ENCODE measurements around the gene NPAS3. TPM values are rescaled to one million over a fixed set of nuclear protein-coding genes. Genes with fewer than 3 reads are reported as not detected.

The NPAS3 gene
- total and polyA plus RNA-seq, 4 donors, result 0.07 to 0.09 (median 0.08) TPM; not detected in 1

DNA sequence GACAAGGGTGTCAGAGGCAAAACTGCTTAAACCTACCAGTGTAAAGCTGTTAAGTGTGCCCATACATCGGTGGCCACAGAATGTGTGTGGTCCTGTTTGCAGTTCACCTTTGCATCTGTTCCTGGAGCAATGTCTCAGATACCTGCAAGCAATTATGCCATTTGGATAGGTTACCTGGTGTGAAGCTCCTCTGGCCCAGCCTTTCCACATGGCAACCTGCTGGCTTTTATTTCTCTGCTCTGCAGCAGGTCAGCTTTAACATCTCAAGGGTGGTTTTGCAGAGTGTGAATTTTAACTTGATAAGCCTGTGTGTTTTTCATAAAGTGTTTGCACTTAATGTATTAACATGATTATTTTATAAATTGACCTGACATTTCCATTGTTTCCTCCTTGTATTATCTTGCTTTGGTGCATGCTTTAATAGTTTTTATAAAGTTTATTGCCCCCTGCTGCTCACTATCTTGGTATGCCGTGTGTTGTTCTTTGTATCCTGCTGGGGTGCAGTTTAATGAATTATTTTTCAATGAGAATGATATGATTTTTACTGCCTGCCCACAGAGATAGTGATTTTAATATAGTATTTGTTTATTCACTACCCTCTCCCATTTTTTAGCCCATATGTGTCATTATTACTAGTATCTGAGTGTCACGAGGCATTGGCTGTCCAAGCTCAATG, 403.8 kb downstream of the NPAS3 start:
- Histone ChIP-seq H3K4me1 (ENCODE audit: control insufficient read depth in 4 of 4, insufficient read depth in 4 of 4, low read length in 3 of 4) (no peaks in the 10 kb centered on the region), H3K27me3 (ENCODE audit: control insufficient read depth in 4 of 4, insufficient read depth in 4 of 4, low read length in 3 of 4) (no peaks in the 10 kb centered on the region), H3K9ac (ENCODE audit: low read depth in 1 of 2, low read length in 2 of 2) (no peak overlapping the region), H3K4me3 (ENCODE audit: low read depth in 1 of 3, low read length in 3 of 3) (no peak overlapping the region), H3K9me3 (ENCODE audit: control insufficient read depth in 4 of 4, low read length in 3 of 4) (no peaks in the 10 kb centered on the region), H3K27ac (ENCODE audit: low read depth in 1 of 2, low read length in 2 of 2) (no peak overlapping the region), H3K36me3 (ENCODE audit: control insufficient read depth in 4 of 4, insufficient read depth in 3 of 4, low read depth in 1 of 4, low read length in 3 of 4) (no peaks in the 10 kb centered on the region)
- 56% methylated on average over 3 of the region's 3 CpGs for WGBS
- TF ChIP-seq, protein P1, sequence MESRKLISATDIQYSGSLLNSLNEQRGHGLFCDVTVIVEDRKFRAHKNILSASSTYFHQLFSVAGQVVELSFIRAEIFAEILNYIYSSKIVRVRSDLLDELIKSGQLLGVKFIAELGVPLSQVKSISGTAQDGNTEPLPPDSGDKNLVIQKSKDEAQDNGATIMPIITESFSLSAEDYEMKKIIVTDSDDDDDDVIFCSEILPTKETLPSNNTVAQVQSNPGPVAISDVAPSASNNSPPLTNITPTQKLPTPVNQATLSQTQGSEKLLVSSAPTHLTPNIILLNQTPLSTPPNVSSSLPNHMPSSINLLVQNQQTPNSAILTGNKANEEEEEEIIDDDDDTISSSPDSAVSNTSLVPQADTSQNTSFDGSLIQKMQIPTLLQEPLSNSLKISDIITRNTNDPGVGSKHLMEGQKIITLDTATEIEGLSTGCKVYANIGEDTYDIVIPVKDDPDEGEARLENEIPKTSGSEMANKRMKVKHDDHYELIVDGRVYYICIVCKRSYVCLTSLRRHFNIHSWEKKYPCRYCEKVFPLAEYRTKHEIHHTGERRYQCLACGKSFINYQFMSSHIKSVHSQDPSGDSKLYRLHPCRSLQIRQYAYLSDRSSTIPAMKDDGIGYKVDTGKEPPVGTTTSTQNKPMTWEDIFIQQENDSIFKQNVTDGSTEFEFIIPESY (IDR thresholded peaks at IDR 0.05), result no peak
- TF ChIP-seq NR2F2 (IDR thresholded peaks at IDR 0.05) (no peak), TAF1 (conservative IDR thresholded peaks at IDR 0.05) (no peak), YY1 (IDR thresholded peaks at IDR 0.05) (no peak), RXRA (IDR thresholded peaks at IDR 0.05) (no peak), RAD21 (IDR thresholded peaks at IDR 0.05) (no peak), EGR1 (IDR thresholded peaks at IDR 0.05; ENCODE audit: low read depth in 2 of 2) (no peak)
- TF ChIP-seq, protein P2, sequence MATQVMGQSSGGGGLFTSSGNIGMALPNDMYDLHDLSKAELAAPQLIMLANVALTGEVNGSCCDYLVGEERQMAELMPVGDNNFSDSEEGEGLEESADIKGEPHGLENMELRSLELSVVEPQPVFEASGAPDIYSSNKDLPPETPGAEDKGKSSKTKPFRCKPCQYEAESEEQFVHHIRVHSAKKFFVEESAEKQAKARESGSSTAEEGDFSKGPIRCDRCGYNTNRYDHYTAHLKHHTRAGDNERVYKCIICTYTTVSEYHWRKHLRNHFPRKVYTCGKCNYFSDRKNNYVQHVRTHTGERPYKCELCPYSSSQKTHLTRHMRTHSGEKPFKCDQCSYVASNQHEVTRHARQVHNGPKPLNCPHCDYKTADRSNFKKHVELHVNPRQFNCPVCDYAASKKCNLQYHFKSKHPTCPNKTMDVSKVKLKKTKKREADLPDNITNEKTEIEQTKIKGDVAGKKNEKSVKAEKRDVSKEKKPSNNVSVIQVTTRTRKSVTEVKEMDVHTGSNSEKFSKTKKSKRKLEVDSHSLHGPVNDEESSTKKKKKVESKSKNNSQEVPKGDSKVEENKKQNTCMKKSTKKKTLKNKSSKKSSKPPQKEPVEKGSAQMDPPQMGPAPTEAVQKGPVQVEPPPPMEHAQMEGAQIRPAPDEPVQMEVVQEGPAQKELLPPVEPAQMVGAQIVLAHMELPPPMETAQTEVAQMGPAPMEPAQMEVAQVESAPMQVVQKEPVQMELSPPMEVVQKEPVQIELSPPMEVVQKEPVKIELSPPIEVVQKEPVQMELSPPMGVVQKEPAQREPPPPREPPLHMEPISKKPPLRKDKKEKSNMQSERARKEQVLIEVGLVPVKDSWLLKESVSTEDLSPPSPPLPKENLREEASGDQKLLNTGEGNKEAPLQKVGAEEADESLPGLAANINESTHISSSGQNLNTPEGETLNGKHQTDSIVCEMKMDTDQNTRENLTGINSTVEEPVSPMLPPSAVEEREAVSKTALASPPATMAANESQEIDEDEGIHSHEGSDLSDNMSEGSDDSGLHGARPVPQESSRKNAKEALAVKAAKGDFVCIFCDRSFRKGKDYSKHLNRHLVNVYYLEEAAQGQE (IDR thresholded peaks at IDR 0.05), result no peak
- TF ChIP-seq, protein P3, sequence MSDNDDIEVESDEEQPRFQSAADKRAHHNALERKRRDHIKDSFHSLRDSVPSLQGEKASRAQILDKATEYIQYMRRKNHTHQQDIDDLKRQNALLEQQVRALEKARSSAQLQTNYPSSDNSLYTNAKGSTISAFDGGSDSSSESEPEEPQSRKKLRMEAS (IDR thresholded peaks at IDR 0.05), result no peak
- DNase-seq (ENCODE audit: low spot score), result no peak

DNA sequence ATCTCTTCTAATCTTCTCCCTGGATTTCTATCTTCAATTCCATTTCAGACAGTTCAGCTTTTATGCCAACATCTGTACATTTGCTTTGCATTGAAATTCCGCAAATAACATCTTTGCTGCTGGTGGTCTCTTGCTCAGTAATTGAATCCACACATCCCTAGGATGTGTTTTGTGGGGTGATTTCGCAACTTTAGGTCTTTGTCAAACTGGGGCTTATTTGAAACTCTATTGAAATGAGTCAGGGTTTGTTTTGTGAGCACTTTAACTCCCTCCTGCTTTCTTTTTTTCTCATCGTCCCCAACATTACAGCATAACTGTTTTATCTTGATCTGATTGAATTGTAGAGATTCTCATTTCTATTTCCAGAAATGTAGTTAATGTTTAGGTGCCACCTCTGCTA, 404.3 kb downstream of the NPAS3 start:
- Histone ChIP-seq H3K9ac (ENCODE audit: low read depth in 1 of 2, low read length in 2 of 2) (no peak overlapping the region), H3K27ac (ENCODE audit: low read depth in 1 of 2, low read length in 2 of 2) (no peak overlapping the region), H3K36me3 (ENCODE audit: control insufficient read depth in 4 of 4, insufficient read depth in 3 of 4, low read depth in 1 of 4, low read length in 3 of 4) (no peaks in the 10 kb centered on the region), H3K27me3 (ENCODE audit: control insufficient read depth in 4 of 4, insufficient read depth in 4 of 4, low read length in 3 of 4) (no peaks in the 10 kb centered on the region), H3K4me1 (ENCODE audit: control insufficient read depth in 4 of 4, insufficient read depth in 4 of 4, low read length in 3 of 4) (no peaks in the 10 kb centered on the region), H3K4me3 (ENCODE audit: low read depth in 1 of 3, low read length in 3 of 3) (no peak overlapping the region), H3K9me3 (ENCODE audit: control insufficient read depth in 4 of 4, low read length in 3 of 4) (no peaks in the 10 kb centered on the region)
- WGBS, result 50% methylated on average over 3 of the region's 3 CpGs
- no peak for DNase-seq (ENCODE audit: low spot score)
- TF ChIP-seq FOXA1 (IDR thresholded peaks at IDR 0.05) (no peak), NR2F2 (IDR thresholded peaks at IDR 0.05) (no peak), RXRA (IDR thresholded peaks at IDR 0.05) (no peak), HNF4A (conservative IDR thresholded peaks at IDR 0.05) (no peak), SP1 (IDR thresholded peaks at IDR 0.05) (no peak), EGR1 (IDR thresholded peaks at IDR 0.05; ENCODE audit: low read depth in 2 of 2) (no peak), YY1 (IDR thresholded peaks at IDR 0.05) (no peak), RAD21 (IDR thresholded peaks at IDR 0.05) (no peak), FOXA2 (IDR thresholded peaks at IDR 0.05) (no peak), GABPA (IDR thresholded peaks at IDR 0.05 in 1 of 2, conservative IDR thresholded peaks at IDR 0.05 in 1 of 2) (no peak), TAF1 (conservative IDR thresholded peaks at IDR 0.05) (no peak), HNF4G (IDR thresholded peaks at IDR 0.05) (no peak)
- TF ChIP-seq, protein P2 (IDR thresholded peaks at IDR 0.05), result no peak
- TF ChIP-seq, protein P4, sequence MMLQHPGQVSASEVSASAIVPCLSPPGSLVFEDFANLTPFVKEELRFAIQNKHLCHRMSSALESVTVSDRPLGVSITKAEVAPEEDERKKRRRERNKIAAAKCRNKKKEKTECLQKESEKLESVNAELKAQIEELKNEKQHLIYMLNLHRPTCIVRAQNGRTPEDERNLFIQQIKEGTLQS (IDR thresholded peaks at IDR 0.05), result no peak
- TF ChIP-seq, protein P5, sequence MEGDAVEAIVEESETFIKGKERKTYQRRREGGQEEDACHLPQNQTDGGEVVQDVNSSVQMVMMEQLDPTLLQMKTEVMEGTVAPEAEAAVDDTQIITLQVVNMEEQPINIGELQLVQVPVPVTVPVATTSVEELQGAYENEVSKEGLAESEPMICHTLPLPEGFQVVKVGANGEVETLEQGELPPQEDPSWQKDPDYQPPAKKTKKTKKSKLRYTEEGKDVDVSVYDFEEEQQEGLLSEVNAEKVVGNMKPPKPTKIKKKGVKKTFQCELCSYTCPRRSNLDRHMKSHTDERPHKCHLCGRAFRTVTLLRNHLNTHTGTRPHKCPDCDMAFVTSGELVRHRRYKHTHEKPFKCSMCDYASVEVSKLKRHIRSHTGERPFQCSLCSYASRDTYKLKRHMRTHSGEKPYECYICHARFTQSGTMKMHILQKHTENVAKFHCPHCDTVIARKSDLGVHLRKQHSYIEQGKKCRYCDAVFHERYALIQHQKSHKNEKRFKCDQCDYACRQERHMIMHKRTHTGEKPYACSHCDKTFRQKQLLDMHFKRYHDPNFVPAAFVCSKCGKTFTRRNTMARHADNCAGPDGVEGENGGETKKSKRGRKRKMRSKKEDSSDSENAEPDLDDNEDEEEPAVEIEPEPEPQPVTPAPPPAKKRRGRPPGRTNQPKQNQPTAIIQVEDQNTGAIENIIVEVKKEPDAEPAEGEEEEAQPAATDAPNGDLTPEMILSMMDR (IDR thresholded peaks at IDR 0.05; ENCODE audit: low read depth, low read length, missing input control), result no peak
- TF ChIP-seq, protein P3 (IDR thresholded peaks at IDR 0.05), result no peak

All from liver (tissue), 9 donors.